ENCODE data around the gene OR9G1. TPM values are rescaled to one million over a fixed set of nuclear protein-coding genes. Genes with fewer than 3 reads are reported as not detected.

The OR9G1 gene
- total and polyA plus RNA-seq, 4 donors: not detected

GRCh38 chr11:56705784-56706396 lies 7.0 kb downstream of the OR9G1 start:
- H3K4me1 ChIP-seq (ENCODE audit: control insufficient read depth in 1 of 2, insufficient read depth in 2 of 2, low read length in 2 of 2): no peaks in the 10 kb centered on the region
- DNase-seq: no peak
- intact Hi-C loops (cut with DNase I): no loop called here
- H3K9me3 ChIP-seq (ENCODE audit: control insufficient read depth, low read length): peaks cover 1% of the 10 kb centered on the region
- no peaks in the 10 kb centered on the region for H3K27me3 ChIP-seq (ENCODE audit: control insufficient read depth in 1 of 2, insufficient read depth in 2 of 2, low read length in 1 of 2)
- no peaks in the 10 kb centered on the region for H3K36me3 ChIP-seq (ENCODE audit: control insufficient read depth in 1 of 2, insufficient read depth in 2 of 2, low read length in 1 of 2)
- H3K27ac ChIP-seq (ENCODE audit: low read depth in 1 of 2, low read length in 2 of 2): no peak overlapping the region
- no peak overlapping the region for H3K4me3 ChIP-seq (ENCODE audit: low read length in 2 of 2)
- 54 to 63% methylated on average over 1 of the region's 1 CpG for WGBS, 2 donors
- ATAC-seq (ENCODE audit: low FRiP score): peak; percentile 51

GRCh38 chr11:56706486-56706885 lies 7.6 kb downstream of the OR9G1 start:
- WGBS, 2 donors: 89% methylated on average over 2 of the region's 2 CpGs
- intact Hi-C loops (cut with DNase I): no loop called here
- H3K27me3 ChIP-seq (ENCODE audit: control insufficient read depth in 1 of 2, insufficient read depth in 2 of 2, low read length in 1 of 2): no peaks in the 10 kb centered on the region
- H3K9me3 ChIP-seq (ENCODE audit: control insufficient read depth, low read length): peaks cover 1% of the 10 kb centered on the region
- DNase-seq (no peak), ATAC-seq (ENCODE audit: low FRiP score) (peak; percentile 19)
- no peak overlapping the region for H3K27ac ChIP-seq (ENCODE audit: low read depth in 1 of 2, low read length in 2 of 2)
- no peaks in the 10 kb centered on the region for H3K4me1 ChIP-seq (ENCODE audit: control insufficient read depth in 1 of 2, insufficient read depth in 2 of 2, low read length in 2 of 2)
- H3K36me3 ChIP-seq (ENCODE audit: control insufficient read depth in 1 of 2, insufficient read depth in 2 of 2, low read length in 1 of 2): no peaks in the 10 kb centered on the region
- H3K4me3 ChIP-seq (ENCODE audit: low read length in 2 of 2): no peak overlapping the region

GRCh38 chr11:56714206-56714605 lies 15.3 kb downstream of the OR9G1 start:
- intact Hi-C loops (cut with DNase I): no loop called here
- 64 to 75% methylated on average over 2 of the region's 2 CpGs for WGBS, 2 donors
- H3K27me3 ChIP-seq (ENCODE audit: control insufficient read depth in 1 of 2, insufficient read depth in 2 of 2, low read length in 1 of 2): no peaks in the 10 kb centered on the region

GRCh38 chr11:56716379-56716854 lies 17.5 kb downstream of the OR9G1 start:
- Histone ChIP-seq H3K9me3 (ENCODE audit: control insufficient read depth, low read length) (no peaks in the 10 kb centered on the region), H3K36me3 (ENCODE audit: control insufficient read depth in 1 of 2, insufficient read depth in 2 of 2, low read length in 1 of 2) (no peaks in the 10 kb centered on the region), H3K27me3 (ENCODE audit: control insufficient read depth in 1 of 2, insufficient read depth in 2 of 2, low read length in 1 of 2) (no peaks in the 10 kb centered on the region), H3K27ac (ENCODE audit: low read depth in 1 of 2, low read length in 2 of 2) (no peak overlapping the region), H3K4me3 (ENCODE audit: low read length in 2 of 2) (no peak overlapping the region), H3K4me1 (ENCODE audit: control insufficient read depth in 1 of 2, insufficient read depth in 2 of 2, low read length in 2 of 2) (no peaks in the 10 kb centered on the region)
- no peak for DNase-seq
- 72 to 75% methylated on average over 6 of the region's 6 CpGs for WGBS, 2 donors
- intact Hi-C loops (cut with DNase I): no loop called here
- no peak for ATAC-seq (ENCODE audit: low FRiP score)

More at GRCh38 chr11:56714206-56714605, 15.3 kb downstream of the OR9G1 start:
- no peaks in the 10 kb centered on the region for H3K36me3 ChIP-seq (ENCODE audit: control insufficient read depth in 1 of 2, insufficient read depth in 2 of 2, low read length in 1 of 2)
- H3K4me3 ChIP-seq (ENCODE audit: low read length in 2 of 2): no peak overlapping the region
- H3K4me1 ChIP-seq (ENCODE audit: control insufficient read depth in 1 of 2, insufficient read depth in 2 of 2, low read length in 2 of 2): no peaks in the 10 kb centered on the region
- no peaks in the 10 kb centered on the region for H3K9me3 ChIP-seq (ENCODE audit: control insufficient read depth, low read length)
- no peak overlapping the region for H3K27ac ChIP-seq (ENCODE audit: low read depth in 1 of 2, low read length in 2 of 2)
- DNase-seq: no peak
- ATAC-seq (ENCODE audit: low FRiP score): no peak

GRCh38 chr11:56720513-56720912 lies 21.6 kb downstream of the OR9G1 start:
- DNase-seq: no peak
- Histone ChIP-seq H3K36me3 (ENCODE audit: control insufficient read depth in 1 of 2, insufficient read depth in 2 of 2, low read length in 1 of 2) (no peaks in the 10 kb centered on the region), H3K9me3 (ENCODE audit: control insufficient read depth, low read length) (no peaks in the 10 kb centered on the region), H3K27ac (ENCODE audit: low read depth in 1 of 2, low read length in 2 of 2) (no peak overlapping the region), H3K27me3 (ENCODE audit: control insufficient read depth in 1 of 2, insufficient read depth in 2 of 2, low read length in 1 of 2) (no peaks in the 10 kb centered on the region), H3K4me3 (ENCODE audit: low read length in 2 of 2) (no peak overlapping the region), H3K4me1 (ENCODE audit: control insufficient read depth in 1 of 2, insufficient read depth in 2 of 2, low read length in 2 of 2) (no peaks in the 10 kb centered on the region)
- no peak for ATAC-seq (ENCODE audit: low FRiP score)
- intact Hi-C loops (cut with DNase I): no loop called here
- WGBS, 2 donors: 67% methylated on average over 4 of the region's 4 CpGs

- Histone ChIP-seq H3K27ac (ENCODE audit: low read depth in 1 of 2, low read length in 2 of 2) (no peak overlapping the region), H3K27me3 (ENCODE audit: control insufficient read depth in 1 of 2, insufficient read depth in 2 of 2, low read length in 1 of 2) (no peaks in the 10 kb centered on the region), H3K36me3 (ENCODE audit: control insufficient read depth in 1 of 2, insufficient read depth in 2 of 2, low read length in 1 of 2) (no peaks in the 10 kb centered on the region), H3K4me3 (ENCODE audit: low read length in 2 of 2) (no peak overlapping the region), H3K9me3 (ENCODE audit: control insufficient read depth, low read length) (no peaks in the 10 kb centered on the region), H3K4me1 (ENCODE audit: control insufficient read depth in 1 of 2, insufficient read depth in 2 of 2, low read length in 2 of 2) (no peaks in the 10 kb centered on the region)
- intact Hi-C loops (cut with DNase I): no loop called here
- no peak for ATAC-seq (ENCODE audit: low FRiP score)
- whole genome bisulfite sequencing, 2 donors: 79 to 85% methylated on average over 3 of the region's 3 CpGs
- no peak for DNase-seq
Measured at GRCh38 chr11:56740107-56740506, 41.2 kb downstream of the OR9G1 start.

GRCh38 chr11:56740886-56741285 lies 42.0 kb downstream of the OR9G1 start:
- no peaks in the 10 kb centered on the region for H3K4me1 ChIP-seq (ENCODE audit: control insufficient read depth in 1 of 2, insufficient read depth in 2 of 2, low read length in 2 of 2)
- intact Hi-C loops (cut with DNase I): no loop called here
- H3K9me3 ChIP-seq (ENCODE audit: control insufficient read depth, low read length): no peaks in the 10 kb centered on the region
- no peak overlapping the region for H3K27ac ChIP-seq (ENCODE audit: low read depth in 1 of 2, low read length in 2 of 2)
- H3K4me3 ChIP-seq (ENCODE audit: low read length in 2 of 2): no peak overlapping the region
- DNase-seq (no peak), ATAC-seq (ENCODE audit: low FRiP score) (no peak)
- H3K36me3 ChIP-seq (ENCODE audit: control insufficient read depth in 1 of 2, insufficient read depth in 2 of 2, low read length in 1 of 2): no peaks in the 10 kb centered on the region
- WGBS, 2 donors: 70 to 71% methylated on average over 4 of the region's 4 CpGs
- H3K27me3 ChIP-seq (ENCODE audit: control insufficient read depth in 1 of 2, insufficient read depth in 2 of 2, low read length in 1 of 2): no peaks in the 10 kb centered on the region

GRCh38 chr11:56748597-56748996 lies 49.7 kb downstream of the OR9G1 start, which contains the start of gene OR9G4:
Gene OR9G4 (minus strand): TSS chr11:56748697. CDS start chr11:56743766, 4,931 bp downstream.
- H3K27ac ChIP-seq (ENCODE audit: low read depth in 1 of 2, low read length in 2 of 2): no peak within 1 kb of the TSS
- no peak within 1 kb of the TSS for H3K4me3 ChIP-seq (ENCODE audit: low read length in 2 of 2)
- H3K9me3 ChIP-seq (ENCODE audit: control insufficient read depth, low read length): no peaks in the 10 kb centered on the region
- H3K27me3 ChIP-seq (ENCODE audit: control insufficient read depth in 1 of 2, insufficient read depth in 2 of 2, low read length in 1 of 2): no peaks in the 10 kb centered on the region
- ATAC-seq (ENCODE audit: low FRiP score) (no peak), DNase-seq (no peak)
- no peaks in the 10 kb centered on the region for H3K4me1 ChIP-seq (ENCODE audit: control insufficient read depth in 1 of 2, insufficient read depth in 2 of 2, low read length in 2 of 2)
- no peaks in the 10 kb centered on the region for H3K36me3 ChIP-seq (ENCODE audit: control insufficient read depth in 1 of 2, insufficient read depth in 2 of 2, low read length in 1 of 2)
- WGBS, 2 donors: 70 to 79% methylated on average over 1 of the region's 1 CpG
- intact Hi-C loops (cut with DNase I): no loop called here

GRCh38 chr11:56750190-56750589 lies 51.3 kb downstream of the OR9G1 start:
- no peaks in the 10 kb centered on the region for H3K27me3 ChIP-seq (ENCODE audit: control insufficient read depth in 1 of 2, insufficient read depth in 2 of 2, low read length in 1 of 2)
- H3K27ac ChIP-seq (ENCODE audit: low read depth in 1 of 2, low read length in 2 of 2): no peak overlapping the region
- no peak overlapping the region for H3K4me3 ChIP-seq (ENCODE audit: low read length in 2 of 2)
- intact Hi-C loops (cut with DNase I): no loop called here
- H3K9me3 ChIP-seq (ENCODE audit: control insufficient read depth, low read length): no peaks in the 10 kb centered on the region
- ATAC-seq (ENCODE audit: low FRiP score) (no peak), DNase-seq (no peak)
- no peaks in the 10 kb centered on the region for H3K36me3 ChIP-seq (ENCODE audit: control insufficient read depth in 1 of 2, insufficient read depth in 2 of 2, low read length in 1 of 2)
- no peaks in the 10 kb centered on the region for H3K4me1 ChIP-seq (ENCODE audit: control insufficient read depth in 1 of 2, insufficient read depth in 2 of 2, low read length in 2 of 2)
- 90 to 91% methylated on average over 5 of the region's 5 CpGs for WGBS, 2 donors
